GM18868 (cell line): ENCODE measurements around the gene SEPTIN12.

Experiments
- ATAC-seq: cut with Tn5 transposase; IDR thresholded peaks from one replicate; pipeline ENCODE4 v1.9.1; 2021; ENCODE audit warnings: mild to moderate bottlenecking, moderate library complexity; ENCODE audit not compliant: unreplicated experiment

The SEPTIN12 gene

DNA sequence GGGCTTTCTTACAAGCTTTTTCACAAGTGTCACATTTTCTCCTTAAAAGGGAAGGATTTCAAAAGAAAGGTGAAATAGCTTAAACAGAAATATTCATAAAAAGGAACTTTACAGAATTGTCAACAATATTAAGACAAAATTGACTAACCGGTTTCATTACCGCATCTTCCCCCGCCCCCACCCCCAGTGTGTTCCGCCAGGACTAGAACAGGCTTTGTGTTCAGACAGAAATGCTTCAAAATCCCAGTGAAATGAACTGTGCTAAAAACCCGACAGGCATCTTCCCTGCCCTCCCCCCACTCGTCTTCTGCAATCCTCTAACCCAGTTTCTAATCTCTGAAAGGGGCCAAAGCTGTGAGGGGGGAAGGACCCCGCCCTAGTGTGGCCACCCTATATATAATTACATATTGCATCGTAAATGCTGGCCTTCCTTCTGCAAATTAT, 15.3 kb upstream of the SEPTIN12 start:
- no peak for ATAC-seq

DNA sequence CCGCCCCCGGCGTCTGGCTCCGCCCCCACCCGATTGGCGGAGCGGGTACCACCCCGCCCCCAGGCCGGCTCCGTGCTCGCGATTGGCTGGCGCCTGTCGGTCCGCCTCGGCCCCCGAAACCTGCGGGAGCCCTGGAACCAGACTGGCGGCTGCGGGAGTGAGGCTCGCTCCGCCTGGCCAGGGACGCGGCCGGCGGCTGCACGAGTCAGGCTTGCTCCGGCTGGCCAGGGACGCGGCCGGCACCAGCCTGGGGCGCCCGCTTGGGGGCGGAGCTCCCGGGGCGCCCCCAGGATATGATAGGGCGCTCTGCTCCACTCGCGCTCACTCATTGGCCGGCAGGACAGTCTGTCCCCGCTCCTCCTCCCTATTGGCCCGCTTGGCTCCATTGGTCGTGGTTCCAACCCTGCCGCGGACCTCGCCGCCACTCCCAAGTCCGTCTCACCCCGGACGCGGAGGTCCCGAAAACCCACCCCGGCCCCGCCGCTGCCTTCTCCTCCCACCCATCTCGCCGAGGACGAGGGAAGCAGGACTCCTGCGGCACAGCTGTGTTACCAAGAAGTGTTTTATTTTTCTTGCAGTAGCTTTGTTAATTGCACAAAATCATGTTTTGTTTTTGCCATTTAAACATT, 14.6 kb upstream of the SEPTIN12 start:
- peak; percentile 91 for ATAC-seq

DNA sequence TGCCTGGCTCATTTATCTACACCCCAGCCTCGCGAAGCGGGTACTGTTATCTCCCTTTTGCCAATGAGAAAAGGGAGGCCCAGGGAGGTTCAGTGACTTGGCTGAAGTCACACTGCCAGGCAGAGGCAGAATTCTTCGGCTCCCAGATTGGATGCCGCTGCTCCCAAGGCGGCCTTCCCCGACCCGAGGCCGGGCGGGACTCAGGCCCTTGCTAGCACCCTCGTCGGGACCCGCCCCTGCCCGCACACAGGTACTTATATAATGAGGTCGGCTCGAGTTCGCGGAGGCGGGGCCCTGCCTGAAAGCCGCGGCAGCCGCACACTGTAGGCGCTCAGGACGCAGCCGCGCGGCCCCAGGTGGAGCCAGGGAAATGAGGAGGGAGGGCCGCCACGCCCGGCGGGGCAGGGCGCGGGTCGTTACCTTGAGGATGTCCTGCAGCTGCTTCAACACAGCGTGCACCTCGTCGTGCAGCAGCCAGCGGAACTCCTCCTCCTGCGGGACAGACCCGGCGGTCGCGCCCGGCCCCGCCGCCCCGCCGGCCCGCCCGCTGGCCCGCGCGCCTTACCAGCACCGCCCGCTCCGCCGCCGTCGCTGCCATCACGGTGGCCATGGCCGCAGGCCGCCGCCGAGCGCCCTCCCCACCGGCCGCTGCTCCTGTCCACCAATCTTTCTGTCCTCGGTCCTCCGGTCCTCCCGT, 14.0 kb upstream of the SEPTIN12 start, which contains the start of gene ROGDI:
TSS of gene ROGDI (minus strand) at position 672 of the 697 bp plus-strand sequence. CDS start at position 610, 62 bp downstream.
- peak; percentile 55 for ATAC-seq

DNA sequence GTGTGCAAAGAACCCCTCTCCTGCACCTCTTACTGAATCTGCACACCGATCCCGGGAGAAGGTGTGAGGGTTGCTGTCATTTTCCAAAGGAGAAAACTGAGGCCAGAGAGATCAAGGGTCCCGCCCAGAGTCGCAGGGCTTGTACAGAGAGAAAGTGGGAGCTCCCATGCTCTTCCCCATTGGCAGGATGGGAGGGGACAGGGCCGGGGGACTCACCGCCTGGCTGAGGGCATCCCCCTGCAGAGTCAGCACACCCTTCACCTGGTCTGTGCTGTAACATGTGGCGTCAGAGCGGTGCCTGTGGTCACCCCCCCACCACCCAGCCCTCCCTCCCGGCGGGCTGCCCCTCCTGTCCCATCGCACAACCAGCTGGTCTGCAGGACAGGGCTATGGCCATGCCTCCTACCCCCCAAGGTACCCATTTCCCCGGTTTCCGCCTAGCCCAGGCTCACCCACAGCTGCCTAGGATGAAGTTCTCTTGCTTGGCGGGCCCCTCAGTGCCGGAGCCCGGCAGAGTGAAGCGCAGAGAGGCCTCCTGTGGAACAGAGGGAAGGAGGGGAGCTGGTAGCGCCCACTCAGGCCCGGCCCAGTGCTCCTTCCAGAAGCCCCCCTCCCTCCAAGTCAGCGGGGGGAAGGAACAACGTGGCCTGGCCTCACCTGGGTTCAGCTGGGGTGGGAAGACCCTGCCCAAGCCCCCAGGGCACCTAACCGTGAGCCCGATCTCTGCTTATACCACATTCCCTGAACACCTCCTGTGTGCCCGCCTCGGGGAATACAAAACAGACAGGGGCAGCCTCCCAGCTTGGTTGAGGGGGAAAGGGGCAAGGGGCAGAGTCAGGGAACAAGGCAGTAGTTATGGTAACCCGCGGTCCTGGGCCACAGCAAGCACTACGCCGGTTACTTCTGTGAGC, 13.2 kb upstream of the SEPTIN12 start:
- ATAC-seq = no peak

DNA sequence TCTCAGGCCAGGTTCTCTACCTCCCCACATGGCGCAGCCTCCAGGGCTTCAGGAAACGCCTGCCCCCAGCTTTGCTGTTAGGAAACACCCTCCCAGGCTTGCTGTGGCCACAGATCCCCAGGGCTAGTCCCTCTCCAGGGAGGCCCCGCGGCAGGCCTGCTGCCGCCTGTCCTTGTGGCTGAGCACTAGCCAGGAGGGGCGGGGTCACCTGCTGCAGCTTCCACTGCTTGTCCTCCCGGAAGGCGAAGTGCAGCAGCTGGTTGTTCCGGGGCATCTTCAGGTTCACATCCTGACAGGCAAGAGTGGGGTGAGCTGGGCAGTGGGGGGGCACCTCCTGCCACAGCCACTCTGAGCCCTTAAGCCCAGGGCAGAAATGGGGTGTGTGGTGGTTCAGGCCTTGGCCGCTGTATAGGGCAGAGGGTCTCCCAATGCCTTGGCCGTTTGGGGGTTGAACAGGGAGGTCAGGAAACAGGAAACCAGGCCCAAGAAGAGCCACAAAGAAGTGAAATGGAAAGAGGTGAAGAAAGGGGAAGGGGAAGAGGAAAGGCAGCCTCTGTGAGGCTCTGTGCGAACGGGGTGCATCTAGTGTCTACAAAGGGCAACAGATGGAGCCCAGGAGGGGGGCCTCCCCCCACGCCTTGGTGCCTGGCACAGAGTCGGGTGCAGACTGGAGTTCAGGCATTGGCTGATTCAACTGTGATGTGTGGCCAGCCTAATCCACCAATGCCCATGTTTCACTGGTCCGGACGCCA, 12.3 kb upstream of the SEPTIN12 start:
- no peak for ATAC-seq

DNA sequence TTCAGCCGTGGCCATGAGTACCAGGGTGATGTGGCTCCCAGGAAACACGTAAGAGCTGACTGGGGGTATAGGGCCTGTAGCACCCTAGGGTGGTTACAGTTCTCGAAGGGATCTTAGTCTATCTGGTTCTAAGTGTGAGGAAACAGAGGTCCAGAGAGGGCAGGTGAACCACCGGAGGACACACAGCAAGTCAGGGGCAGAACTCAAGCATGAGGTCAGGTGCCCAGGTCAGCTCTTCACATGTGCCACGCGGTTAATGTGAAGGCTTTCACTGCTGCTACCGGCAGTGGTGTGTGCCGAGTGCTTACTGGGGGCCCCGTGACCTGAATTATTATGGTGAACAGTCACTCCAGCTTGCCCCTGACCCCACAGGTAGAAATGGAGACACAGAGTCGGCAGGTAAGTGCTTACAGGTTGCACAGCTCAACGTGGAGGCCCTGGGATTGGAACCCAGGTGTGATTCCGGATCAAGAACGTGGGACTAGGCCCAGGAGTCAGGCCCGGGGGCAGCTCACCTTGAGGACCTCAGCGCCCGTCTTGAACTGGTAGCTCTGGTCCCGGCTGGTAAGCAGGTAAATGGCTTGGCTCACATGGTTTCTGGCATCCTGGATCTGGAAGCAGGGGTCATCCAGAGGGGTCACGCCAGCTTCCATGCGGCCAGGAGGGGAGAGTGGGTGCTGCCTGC, 11.2 kb upstream of the SEPTIN12 start:
- ATAC-seq = no peak

DNA sequence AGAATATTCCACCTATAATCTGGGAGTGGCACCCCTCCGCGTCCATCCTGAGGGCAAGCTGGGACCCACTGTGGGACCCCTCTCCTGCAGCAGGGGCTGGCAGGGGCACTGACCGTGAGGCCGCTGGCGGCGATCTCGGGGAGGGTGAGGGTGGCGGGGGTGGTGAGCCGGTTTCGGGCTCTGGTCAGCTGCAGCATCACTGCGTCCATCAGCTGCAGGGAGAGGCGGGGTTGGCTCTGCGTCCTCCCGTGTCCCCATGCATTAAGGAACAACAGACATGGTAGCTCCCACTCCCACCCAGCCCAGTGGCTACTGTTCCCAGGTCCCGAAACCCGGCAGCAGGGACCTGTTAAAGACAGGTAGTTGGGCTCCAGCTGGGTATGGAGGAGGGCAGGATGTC, 10.3 kb upstream of the SEPTIN12 start:
- ATAC-seq = no peak

DNA sequence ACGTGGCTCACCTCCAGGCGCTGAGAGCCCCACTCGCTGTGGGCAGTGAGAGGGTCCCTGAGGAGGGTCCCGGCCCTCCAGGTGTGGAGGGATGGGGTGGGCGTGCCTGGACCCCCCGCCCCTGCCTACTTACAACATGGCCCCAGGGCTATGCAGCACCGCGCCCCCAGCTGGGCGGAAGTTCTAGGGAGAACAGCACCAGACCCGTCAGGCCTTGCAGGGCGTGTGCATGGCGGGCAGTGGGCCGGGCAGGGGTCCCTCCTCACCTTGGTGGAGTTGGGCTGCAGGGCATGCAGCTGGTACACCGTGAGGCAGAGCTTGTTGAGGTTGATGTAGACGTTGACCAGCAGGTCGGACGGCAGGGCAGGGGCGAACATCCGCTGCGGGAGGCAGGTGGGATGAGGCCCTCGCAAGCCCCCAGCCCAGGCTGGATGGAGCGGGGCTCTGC, 9.7 kb upstream of the SEPTIN12 start:
- ATAC-seq = no peak

DNA sequence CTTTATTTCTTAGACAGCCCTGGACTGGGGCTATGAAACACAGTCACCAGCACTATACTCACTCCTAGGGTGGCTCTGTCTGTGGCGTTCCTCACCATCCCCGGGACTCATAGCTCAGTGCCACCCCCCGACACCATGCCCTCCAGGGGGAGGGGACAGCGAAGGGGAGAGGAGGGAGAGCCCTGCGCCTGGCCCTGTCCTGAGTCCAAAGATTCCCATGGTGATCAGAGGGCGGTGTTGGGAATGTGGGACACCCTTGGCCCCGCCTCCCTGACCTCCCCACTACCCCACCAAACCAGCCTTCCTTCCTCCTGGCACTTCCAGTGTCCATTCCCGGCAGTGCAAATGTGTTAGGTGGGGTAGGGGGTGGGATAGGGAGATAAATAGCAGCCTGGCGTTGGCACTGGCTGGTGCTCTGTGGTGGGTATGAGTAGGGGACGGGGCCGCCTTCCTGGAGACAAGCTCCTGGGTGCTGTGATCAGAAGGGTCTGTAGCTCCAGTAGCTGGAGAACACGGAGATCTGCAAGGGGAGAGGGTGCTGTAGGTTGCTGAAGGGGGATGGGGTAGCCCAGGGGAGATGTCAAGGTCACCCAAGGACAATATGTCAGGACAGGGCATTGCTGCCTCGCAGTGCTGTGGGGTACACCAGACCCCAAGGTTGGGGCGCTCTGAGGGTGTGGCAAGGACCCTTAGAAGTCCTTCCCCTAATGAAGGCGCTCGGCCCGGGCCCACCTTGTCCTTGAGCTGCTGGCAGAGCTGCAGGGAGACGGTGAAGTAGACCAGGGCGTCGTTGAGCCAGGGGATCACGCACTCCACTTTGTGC, 9.0 kb upstream of the SEPTIN12 start:
- ATAC-seq = no peak

DNA sequence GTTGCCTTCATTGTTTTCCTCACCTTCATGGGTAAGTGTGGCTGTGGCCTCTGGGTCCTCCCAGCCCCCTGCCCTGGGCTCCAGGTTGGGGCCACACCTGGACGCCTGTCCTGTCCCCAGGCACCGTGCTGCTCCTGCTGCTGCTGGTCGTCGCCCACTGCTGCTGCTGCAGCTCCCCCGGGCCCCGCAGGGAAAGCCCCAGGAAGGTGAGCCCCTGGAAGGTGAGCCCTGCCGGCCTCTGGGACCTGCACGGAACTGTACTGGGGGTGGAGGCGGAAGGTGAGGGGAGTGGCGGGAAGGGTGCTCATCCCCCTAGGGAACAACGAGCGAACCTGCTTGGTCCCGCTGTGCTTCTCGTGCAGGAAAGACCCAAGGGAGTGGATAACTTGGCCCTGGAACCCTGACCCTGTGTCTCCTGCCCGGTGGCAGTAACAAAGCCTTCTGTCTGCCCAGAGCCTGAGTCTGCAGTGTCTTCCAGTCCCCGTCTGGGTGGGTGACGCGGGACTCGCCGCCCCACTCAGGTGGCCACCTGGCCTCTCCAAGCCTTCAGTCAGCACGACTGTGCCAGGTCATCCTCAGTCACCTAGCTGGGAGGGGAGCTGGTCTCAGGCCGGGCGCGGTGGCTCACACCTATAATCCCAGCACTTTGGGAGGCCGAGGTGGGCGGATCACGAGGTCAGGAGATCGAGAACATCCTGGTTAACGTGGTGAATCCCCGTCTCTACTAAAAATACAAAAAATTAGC, 7.9 kb upstream of the SEPTIN12 start:
- no peak for ATAC-seq

DNA sequence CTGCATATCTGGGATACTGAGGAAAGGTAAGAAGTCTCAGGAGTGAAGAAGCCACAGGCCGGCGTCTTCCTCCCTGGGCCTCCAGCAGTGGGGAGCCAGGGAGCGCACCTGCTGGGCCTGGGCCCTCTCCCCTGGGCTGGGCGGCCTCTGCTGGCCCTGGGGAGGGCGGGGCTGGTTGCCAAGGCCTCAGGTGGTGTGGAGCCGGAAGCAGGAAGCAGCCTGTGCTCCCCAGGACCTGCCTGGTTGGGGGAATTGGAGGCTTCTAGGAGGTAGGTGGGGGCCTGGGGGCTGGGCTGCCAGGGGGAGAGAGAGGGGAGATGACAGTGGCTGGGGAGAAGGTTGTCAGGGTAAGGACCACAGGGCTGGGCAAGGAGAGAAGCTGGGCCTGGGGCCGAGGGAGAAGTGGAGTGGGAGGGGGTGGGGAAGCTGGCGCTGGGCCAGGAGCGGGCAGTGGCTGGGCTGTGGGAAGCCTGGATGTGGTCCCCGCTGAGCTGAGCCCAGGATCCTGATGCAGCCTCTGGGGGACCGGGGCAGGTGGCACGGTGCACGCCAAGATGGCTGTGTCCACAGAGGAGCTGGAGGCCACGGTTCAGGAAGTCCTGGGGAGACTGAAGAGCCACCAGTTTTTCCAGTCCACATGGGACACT, 7.2 kb upstream of the SEPTIN12 start, which contains the start of gene SMIM22:
TSS of gene SMIM22 (plus strand) at position 189 of the 647 bp plus-strand sequence. CDS start at position 555, 366 bp downstream.
- ATAC-seq = no peak

DNA sequence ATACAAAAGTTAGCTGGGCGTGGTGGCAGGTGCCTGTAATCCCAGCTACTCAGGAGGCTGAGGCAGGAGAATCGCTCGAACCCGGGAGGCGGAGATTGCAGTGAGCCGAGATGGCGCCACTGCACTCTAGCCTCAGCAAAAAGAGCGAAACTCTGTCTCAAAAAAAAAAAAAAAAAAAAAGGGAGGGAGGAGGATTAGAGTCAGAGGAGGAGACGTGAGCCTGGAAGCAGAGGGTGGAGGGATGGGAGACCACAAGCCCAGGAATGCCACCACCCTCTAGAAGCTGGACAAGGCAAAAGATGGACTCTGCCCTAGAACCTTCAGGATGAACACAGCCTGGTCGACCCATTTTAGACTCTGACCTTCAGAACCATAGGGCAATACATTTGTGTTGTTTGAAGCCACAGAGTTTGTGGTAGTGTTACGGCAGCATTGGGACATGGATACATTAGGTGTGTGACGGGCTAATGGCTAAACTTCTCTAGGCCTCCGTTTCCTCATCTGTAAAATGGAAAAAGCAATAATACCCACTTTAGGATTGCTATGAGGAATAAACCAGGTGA, 4.9 kb upstream of the SEPTIN12 start:
- no peak for ATAC-seq

DNA sequence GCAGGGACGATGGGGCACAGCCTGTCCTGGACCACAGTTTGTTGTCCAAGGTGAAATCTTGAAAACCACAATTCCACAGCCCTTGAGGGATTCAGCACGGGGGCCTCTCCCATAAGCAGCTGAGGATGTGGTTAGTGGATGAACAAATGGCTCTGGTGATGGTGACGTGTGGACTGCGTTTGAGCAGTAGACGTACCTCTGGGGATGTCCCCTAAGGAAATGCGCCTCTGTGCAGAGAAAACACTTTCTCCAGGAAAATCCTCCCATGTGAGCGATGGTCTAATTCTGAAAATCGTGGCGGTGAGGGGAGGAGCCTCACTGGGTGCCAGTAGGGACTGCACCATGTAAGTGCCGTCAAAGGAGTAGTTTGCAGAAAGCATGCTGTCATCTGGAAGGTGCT, 2.7 kb upstream of the SEPTIN12 start:
- no peak for ATAC-seq

DNA sequence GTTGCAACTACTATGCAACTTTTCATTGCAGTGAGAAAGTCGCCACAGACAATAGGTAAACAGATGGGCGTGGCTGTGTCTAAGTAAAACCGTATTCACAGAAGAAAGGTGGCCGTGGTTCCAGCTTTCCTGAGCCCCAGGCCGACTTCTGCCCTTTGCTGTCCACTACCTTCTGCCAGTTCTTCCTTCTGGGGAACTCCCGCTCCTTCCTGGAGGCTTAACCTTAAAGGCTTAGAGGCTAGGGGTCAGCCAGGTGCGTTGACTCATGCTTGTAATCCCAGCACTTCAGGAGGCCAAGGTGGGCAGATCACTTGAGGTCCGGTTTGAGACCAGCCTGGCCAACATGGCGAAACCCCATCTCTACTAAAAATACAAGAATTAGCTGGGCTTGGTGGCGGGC, 2.1 kb upstream of the SEPTIN12 start:
- ATAC-seq = no peak

DNA sequence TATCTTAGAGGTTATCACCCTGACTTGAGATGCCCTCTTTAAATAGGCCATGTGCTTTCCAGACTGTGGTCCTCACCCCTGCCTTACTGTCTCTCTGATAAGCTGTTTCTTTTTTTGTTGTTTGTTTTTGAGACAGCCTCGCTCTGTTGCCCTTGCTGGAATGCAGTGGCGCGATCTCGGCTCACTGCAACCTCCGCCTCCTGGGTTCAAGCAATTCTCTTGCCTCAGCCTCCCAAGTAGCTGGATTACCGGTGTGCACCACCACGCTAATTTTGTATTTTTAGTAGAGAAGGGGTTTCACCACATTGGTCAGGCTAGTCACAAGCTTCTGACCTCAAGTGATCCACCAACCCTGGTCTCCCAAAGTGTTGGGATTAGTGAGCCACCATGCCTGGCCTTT, 765 bp upstream of the SEPTIN12 start:
- no peak for ATAC-seq

DNA sequence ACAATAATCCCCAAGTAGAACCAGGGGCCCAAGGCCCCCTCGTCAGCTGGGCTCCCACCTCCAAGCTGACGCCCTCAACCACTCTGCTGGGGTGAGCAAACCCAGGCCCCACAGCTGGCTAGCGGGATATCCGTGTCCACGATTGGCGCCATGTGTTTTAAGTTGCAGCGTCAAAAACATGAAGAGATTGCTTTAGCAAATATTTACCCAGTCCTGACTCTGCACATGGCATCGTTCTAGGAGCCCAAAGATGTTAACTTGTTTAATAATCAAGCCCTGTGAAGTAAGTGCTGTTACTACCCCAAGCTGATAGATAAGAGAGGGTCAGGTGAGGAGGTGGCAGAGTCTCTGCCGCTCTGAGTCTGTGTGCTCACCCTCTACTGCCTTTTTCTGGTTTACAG, 344 bp upstream of the SEPTIN12 start:
- ATAC-seq = no peak

DNA sequence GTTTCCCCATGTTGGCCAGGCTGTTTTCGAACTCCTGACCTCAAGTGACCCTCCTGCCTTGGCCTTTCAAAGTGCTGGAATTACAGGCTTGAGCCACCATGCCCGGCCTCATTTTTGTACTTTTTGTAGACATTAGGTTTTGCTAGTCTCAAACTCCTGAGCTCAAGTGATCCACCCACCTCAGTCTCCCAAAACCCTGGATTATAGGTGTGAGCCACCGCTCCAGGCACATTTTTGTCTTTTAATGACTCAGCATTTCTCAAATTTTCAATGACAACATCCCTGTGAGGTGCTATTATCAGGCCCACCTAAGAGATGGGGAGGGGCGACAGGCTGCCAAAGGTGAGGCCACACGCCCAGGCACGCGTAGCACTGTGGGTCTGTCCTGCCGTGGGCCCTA, 1.1 kb downstream of the SEPTIN12 start:
- ATAC-seq = no peak
